ENCODE results near the gene CLDN19. TPM values are rescaled to one million over a fixed set of nuclear protein-coding genes. Genes with fewer than 3 reads are reported as not detected.

The CLDN19 gene
- total RNA-seq, 1 experiment from 2014 or later = not detected

DNA sequence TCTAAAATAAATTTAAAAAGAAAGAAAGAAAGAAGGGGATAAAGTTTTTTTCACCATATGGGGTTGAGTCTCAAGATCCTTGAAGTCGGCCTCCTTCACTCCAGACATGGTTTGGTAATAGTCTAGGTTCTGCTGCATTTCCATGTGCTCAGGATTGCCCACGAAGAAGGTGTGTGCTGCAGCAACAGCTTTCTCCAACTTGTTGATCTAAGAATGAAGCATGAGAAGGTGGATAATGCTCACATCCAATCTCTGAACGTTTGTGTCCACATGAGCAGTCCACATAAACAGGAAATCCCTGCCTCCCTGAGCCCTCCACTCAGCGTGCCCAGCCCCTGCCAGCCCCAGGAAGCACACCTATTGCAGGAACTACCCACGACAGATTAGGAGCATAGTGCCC, 22.2 kb upstream of the CLDN19 start:
- Mint-ChIP-seq H3K4me1 (ENCODE audit: insufficient read depth, unreplicated experiment) (peaks cover under 1% of the 10 kb centered on the region), H3K36me3 (ENCODE audit: insufficient read depth, unreplicated experiment) (peaks cover 45% of the 10 kb centered on the region), H3K9me3 (ENCODE audit: unreplicated experiment) (no peaks in the 10 kb centered on the region), H3K27me3 (ENCODE audit: insufficient read depth, unreplicated experiment) (no peaks in the 10 kb centered on the region), H3K27ac (ENCODE audit: low read depth, unreplicated experiment) (no peak overlapping the region), H3K4me3 (ENCODE audit: unreplicated experiment) (no peak overlapping the region)
- ChIA-PET CTCF (interaction anchor here (0.6 to 0.8 kb wide), 2 partner anchors 181 to 198 kb away, joined by 3 to 4 read pairs; no protein-coding TSS in a partner anchor), POLR2A (interaction anchor here (1.0 kb wide), 1 partner anchor 188 kb away, joined by 4 read pairs; no protein-coding TSS in a partner anchor)
- intact Hi-C loops (cut with micrococcal nuclease) = no loop called here
- DNase-seq (ENCODE audit: unreplicated experiment) = no peak
- BruUV-seq (replicated peaks) = no TSS peak
- TF ChIP-seq, protein P1, sequence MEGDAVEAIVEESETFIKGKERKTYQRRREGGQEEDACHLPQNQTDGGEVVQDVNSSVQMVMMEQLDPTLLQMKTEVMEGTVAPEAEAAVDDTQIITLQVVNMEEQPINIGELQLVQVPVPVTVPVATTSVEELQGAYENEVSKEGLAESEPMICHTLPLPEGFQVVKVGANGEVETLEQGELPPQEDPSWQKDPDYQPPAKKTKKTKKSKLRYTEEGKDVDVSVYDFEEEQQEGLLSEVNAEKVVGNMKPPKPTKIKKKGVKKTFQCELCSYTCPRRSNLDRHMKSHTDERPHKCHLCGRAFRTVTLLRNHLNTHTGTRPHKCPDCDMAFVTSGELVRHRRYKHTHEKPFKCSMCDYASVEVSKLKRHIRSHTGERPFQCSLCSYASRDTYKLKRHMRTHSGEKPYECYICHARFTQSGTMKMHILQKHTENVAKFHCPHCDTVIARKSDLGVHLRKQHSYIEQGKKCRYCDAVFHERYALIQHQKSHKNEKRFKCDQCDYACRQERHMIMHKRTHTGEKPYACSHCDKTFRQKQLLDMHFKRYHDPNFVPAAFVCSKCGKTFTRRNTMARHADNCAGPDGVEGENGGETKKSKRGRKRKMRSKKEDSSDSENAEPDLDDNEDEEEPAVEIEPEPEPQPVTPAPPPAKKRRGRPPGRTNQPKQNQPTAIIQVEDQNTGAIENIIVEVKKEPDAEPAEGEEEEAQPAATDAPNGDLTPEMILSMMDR (IDR thresholded peaks at IDR 0.05; ENCODE audit: unreplicated experiment) = no peak

DNA sequence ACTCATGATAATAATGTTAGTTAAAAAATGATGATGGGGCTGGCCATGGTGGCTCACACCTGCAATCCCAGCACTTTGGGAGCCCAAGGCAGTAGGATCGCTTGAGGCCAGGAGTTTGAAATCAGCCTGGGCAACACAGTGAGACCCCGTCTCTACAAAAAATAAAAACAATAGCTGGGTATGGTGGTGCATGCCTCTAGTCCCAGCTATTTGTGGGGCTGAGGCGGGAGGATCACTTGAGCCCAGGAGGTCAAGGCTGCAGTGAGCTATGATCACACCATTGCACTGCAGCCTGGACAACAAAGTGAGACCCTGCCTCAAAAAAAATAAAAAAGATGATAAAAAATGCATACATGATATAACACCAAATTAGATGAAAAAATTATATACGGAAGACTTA, 21.5 kb upstream of the CLDN19 start:
- peaks cover 50% of the 10 kb centered on the region for H3K36me3 Mint-ChIP-seq (ENCODE audit: insufficient read depth, unreplicated experiment)
- CTCF ChIA-PET = interaction anchor here (0.8 kb wide), 1 partner anchor 180 kb away, joined by 3 read pairs; no protein-coding TSS in a partner anchor
- peaks cover 5% of the 10 kb centered on the region for H3K4me1 Mint-ChIP-seq (ENCODE audit: insufficient read depth, unreplicated experiment)
- no peak for DNase-seq (ENCODE audit: unreplicated experiment)
- no peaks in the 10 kb centered on the region for H3K9me3 Mint-ChIP-seq (ENCODE audit: unreplicated experiment)
- no peak overlapping the region for H3K4me3 Mint-ChIP-seq (ENCODE audit: unreplicated experiment)
- BruUV-seq (replicated peaks) = no TSS peak
- no peaks in the 10 kb centered on the region for H3K27me3 Mint-ChIP-seq (ENCODE audit: insufficient read depth, unreplicated experiment)
- POLR2A ChIA-PET = interaction anchor here (1.0 kb wide), 1 partner anchor 187 kb away, joined by 4 read pairs; no protein-coding TSS in a partner anchor
- TF ChIP-seq, protein P1 (IDR thresholded peaks at IDR 0.05; ENCODE audit: unreplicated experiment) = no peak
- no peak overlapping the region for H3K27ac Mint-ChIP-seq (ENCODE audit: low read depth, unreplicated experiment)
- intact Hi-C loops (cut with micrococcal nuclease) = no loop called here

DNA sequence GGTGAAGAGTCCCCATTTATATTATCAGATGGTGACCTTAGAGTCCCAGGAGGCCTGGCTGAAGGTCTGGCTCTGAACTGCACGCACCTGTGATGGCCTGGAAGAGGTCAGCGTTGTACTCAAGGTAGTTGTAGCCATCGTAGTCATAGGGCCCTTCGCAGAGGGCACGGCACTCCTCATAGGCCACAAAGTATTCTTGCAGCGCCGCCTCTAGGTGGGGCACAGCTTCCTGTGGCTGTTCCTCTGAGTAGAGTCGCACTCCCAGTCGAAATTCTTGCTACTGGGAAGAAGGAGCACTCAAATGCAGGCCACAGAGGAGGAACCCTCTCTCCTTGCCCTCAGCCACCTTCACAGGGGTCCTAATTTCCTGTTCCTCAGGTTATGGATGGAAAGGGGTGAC, 19.1 kb upstream of the CLDN19 start:
- no peaks in the 10 kb centered on the region for H3K27me3 Mint-ChIP-seq (ENCODE audit: insufficient read depth, unreplicated experiment)
- H3K27ac Mint-ChIP-seq (ENCODE audit: low read depth, unreplicated experiment) = no peak overlapping the region
- no peak for DNase-seq (ENCODE audit: unreplicated experiment)
- peaks cover 5% of the 10 kb centered on the region for H3K4me1 Mint-ChIP-seq (ENCODE audit: insufficient read depth, unreplicated experiment)
- no peak overlapping the region for H3K4me3 Mint-ChIP-seq (ENCODE audit: unreplicated experiment)
- intact Hi-C loops (cut with micrococcal nuclease) = loop anchor here (10.0 kb wide), 1 partner anchor 414 kb away; no protein-coding TSS in a partner anchor
- CTCF ChIA-PET = interaction anchor here (0.7 to 4.2 kb wide), 5 partner anchors 10 to 181 kb away, joined by 3 to 16 read pairs (median 4); no protein-coding TSS in a partner anchor
- peaks cover 68% of the 10 kb centered on the region for H3K36me3 Mint-ChIP-seq (ENCODE audit: insufficient read depth, unreplicated experiment)
- POLR2A ChIA-PET = interaction anchor here (0.6 to 3.0 kb wide), 3 partner anchors 7 to 67 kb away, joined by 3 to 12 read pairs (median 5); partner anchors contain the start of genes C1orf50 and P3H1
- TF ChIP-seq, protein P1 (IDR thresholded peaks at IDR 0.05; ENCODE audit: unreplicated experiment) = no peak
- BruUV-seq (replicated peaks) = no TSS peak
- H3K9me3 Mint-ChIP-seq (ENCODE audit: unreplicated experiment) = no peaks in the 10 kb centered on the region

DNA sequence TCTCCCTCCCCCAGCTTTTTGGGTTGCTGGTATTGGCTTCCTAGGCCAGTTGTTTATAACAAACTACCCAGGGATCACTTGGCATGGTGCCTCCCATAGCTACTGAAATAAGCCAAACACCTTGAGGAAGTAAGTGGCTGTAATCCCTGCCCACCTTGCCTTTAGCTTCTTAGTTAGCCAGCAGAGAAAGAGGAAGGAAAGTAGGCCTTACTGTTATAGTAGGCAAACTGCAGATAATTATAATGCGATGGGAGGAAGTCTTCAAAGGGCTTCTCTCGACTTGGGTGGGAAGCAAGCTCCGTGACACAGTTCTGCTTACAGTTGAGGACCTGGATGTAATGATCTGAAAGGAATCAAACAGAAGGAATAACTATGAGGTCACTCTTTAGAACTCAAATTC, 18.6 kb upstream of the CLDN19 start:
- intact Hi-C loops (cut with micrococcal nuclease) = loop anchor here (10.0 kb wide), 1 partner anchor 414 kb away; no protein-coding TSS in a partner anchor
- Mint-ChIP-seq H3K27me3 (ENCODE audit: insufficient read depth, unreplicated experiment) (no peaks in the 10 kb centered on the region), H3K9me3 (ENCODE audit: unreplicated experiment) (no peaks in the 10 kb centered on the region), H3K27ac (ENCODE audit: low read depth, unreplicated experiment) (no peak overlapping the region), H3K36me3 (ENCODE audit: insufficient read depth, unreplicated experiment) (peaks cover 73% of the 10 kb centered on the region), H3K4me1 (ENCODE audit: insufficient read depth, unreplicated experiment) (peaks cover 7% of the 10 kb centered on the region), H3K4me3 (ENCODE audit: unreplicated experiment) (no peak overlapping the region)
- POLR2A ChIA-PET = interaction anchor here (0.6 to 3.0 kb wide), 3 partner anchors 8 to 66 kb away, joined by 3 to 12 read pairs (median 5); partner anchors contain the start of genes C1orf50 and P3H1
- TF ChIP-seq, protein P1 (IDR thresholded peaks at IDR 0.05; ENCODE audit: unreplicated experiment) = no peak
- CTCF ChIA-PET = interaction anchor here (0.6 to 4.2 kb wide), 9 partner anchors 8 to 181 kb away, joined by 3 to 16 read pairs (median 5); partner anchors contain the start of genes C1orf50 and P3H1
- no TSS peak for BruUV-seq (replicated peaks)
- DNase-seq (ENCODE audit: unreplicated experiment) = no peak

Data from MCF 10A (cell line).